Astrocyte (in vitro differentiated cells and primary cell): ENCODE data around the gene MARVELD1.

Experiments used
- EZH2 ChIP-seq: IDR thresholded peaks from 2 replicates; pipeline ENCODE4 v1.6.1; 2012; ENCODE audit warnings: mild to moderate bottlenecking, low read length, inconsistent platforms; ENCODE audit not compliant: insufficient read depth
- TF ChIP-seq, protein P1 (sequence below): IDR thresholded peaks from 2 replicates; pipeline ENCODE4 v1.5.1; 2011; ENCODE audit warnings: low read depth, mild to moderate bottlenecking, inconsistent platforms, low read length, moderate library complexity; ENCODE audit not compliant: insufficient read depth

DNA sequence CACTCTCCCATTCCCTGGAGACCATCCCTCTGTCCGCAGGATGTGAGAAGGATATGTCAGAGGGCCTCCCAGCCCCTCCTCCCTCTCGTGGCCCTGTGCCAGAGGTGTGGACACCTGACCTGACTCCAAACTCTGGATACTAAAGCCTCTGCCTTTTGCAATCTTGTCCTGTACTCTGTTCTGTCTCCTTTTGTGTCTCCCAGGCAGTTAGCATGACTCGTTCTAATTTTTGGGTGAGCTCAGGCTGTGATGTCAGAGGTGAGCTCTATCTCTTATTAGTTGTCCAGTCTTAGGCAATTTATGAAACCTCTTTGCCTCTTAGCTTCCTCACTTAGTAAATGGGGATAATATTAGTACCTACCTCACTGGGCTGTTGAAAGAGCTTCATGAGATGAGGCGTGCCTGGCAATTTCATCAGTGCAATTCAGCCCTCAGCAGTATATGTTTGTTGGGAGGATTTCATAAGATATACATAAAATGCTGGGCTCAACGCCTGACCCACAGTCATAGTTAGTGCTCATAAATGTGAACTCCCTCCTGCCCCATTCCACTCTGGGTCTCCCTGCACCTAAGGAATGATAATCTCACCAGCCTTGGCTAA lies 10.9 kb downstream of the MARVELD1 start:
- TF ChIP-seq, protein P1, sequence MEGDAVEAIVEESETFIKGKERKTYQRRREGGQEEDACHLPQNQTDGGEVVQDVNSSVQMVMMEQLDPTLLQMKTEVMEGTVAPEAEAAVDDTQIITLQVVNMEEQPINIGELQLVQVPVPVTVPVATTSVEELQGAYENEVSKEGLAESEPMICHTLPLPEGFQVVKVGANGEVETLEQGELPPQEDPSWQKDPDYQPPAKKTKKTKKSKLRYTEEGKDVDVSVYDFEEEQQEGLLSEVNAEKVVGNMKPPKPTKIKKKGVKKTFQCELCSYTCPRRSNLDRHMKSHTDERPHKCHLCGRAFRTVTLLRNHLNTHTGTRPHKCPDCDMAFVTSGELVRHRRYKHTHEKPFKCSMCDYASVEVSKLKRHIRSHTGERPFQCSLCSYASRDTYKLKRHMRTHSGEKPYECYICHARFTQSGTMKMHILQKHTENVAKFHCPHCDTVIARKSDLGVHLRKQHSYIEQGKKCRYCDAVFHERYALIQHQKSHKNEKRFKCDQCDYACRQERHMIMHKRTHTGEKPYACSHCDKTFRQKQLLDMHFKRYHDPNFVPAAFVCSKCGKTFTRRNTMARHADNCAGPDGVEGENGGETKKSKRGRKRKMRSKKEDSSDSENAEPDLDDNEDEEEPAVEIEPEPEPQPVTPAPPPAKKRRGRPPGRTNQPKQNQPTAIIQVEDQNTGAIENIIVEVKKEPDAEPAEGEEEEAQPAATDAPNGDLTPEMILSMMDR, result no peak
- no peak for TF ChIP-seq EZH2
